HG03103 (cell line): ENCODE results near the gene MAP4K4.

Experiments
- ATAC-seq: cut with Tn5 transposase; IDR thresholded peaks from one replicate; pipeline ENCODE4 v1.9.1; 2021; ENCODE audit warnings: low read depth; ENCODE audit not compliant: unreplicated experiment

Gene MAP4K4

GRCh38 chr2:101781791-101782426, 84.4 kb downstream of the MAP4K4 start:
- no peak for ATAC-seq

GRCh38 chr2:101782427-101782792, 84.9 kb downstream of the MAP4K4 start:
- no peak for ATAC-seq

GRCh38 chr2:101787097-101787496, 89.6 kb downstream of the MAP4K4 start:
- ATAC-seq: no peak

- no peak for ATAC-seq
Observed at GRCh38 chr2:101788565-101788964, 91.1 kb downstream of the MAP4K4 start.

- no peak for ATAC-seq
Observed at GRCh38 chr2:101788995-101789970, 91.8 kb downstream of the MAP4K4 start.

GRCh38 chr2:101790416-101790815, 92.9 kb downstream of the MAP4K4 start:
- ATAC-seq: no peak

GRCh38 chr2:101790857-101791256, 93.3 kb downstream of the MAP4K4 start:
- ATAC-seq: no peak

- ATAC-seq: no peak
Observed at GRCh38 chr2:101792208-101792607, 94.7 kb downstream of the MAP4K4 start.

GRCh38 chr2:101793277-101793969, 95.9 kb downstream of the MAP4K4 start:
- ATAC-seq: no peak

- ATAC-seq: no peak
Observed at GRCh38 chr2:101794141-101794540, 96.6 kb downstream of the MAP4K4 start.

- no peak for ATAC-seq
Observed at GRCh38 chr2:101795033-101795432, 97.5 kb downstream of the MAP4K4 start.

GRCh38 chr2:101796825-101797600, 99.5 kb downstream of the MAP4K4 start:
- no peak for ATAC-seq

GRCh38 chr2:101801496-101801895, 104.0 kb downstream of the MAP4K4 start:
- ATAC-seq: no peak

GRCh38 chr2:101802329-101802728, 104.8 kb downstream of the MAP4K4 start:
- ATAC-seq: no peak

- no peak for ATAC-seq
Observed at GRCh38 chr2:101803128-101803527, 105.6 kb downstream of the MAP4K4 start.

GRCh38 chr2:101803945-101804696, 106.6 kb downstream of the MAP4K4 start:
- ATAC-seq: no peak

- no peak for ATAC-seq
Observed at GRCh38 chr2:101805152-101806088, 107.9 kb downstream of the MAP4K4 start.

- ATAC-seq: no peak
Observed at GRCh38 chr2:101806123-101806522, 108.6 kb downstream of the MAP4K4 start.

- no peak for ATAC-seq
Observed at GRCh38 chr2:101806701-101807100, 109.2 kb downstream of the MAP4K4 start.
